UCSD-AML1 (cell line): ENCODE results near the gene TMC4.

Experiments
- DNase-seq: peaks from one replicate; lab custom pipeline; 2025; ENCODE audit not compliant: unreplicated experiment; lab: John Stamatoyannopoulos, UW

TMC4 gene

DNA sequence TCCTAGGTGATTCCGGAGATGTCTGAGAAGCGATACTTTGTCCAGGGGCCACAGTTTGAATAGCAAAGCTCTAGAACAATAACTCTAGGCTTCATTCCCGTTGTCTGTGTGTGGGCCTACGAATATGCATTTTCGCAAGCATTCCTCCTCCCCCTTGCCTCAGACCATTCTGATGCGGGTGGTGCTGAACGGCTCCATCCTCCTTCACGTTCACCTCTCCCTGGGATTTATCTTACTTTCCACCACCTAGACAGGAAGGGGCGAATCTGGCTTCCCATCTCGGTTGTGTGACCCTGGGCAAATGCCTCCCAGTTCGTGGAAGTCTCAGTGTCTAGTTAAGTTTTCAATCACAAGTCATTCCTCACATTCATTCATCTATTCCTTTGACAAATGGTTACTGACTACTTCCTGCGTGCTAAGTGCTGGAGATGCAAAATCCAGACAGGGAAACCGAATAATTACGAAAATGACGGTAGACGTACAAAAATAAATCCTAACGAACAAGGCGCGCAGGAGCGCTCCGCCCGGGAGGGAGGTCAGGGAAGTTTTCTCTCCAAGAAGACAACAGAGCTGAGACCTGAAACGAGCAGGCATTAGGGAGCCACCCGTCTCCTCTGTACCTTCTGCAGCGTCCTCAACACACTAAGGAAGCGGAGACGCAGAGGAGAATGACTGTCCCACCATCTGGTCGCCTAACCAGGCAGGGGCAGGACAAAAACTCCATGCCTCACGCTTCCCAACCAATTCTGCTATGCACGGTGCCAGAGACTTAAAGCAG lies 36.7 kb downstream of the TMC4 start:
- DNase-seq: no peak

DNA sequence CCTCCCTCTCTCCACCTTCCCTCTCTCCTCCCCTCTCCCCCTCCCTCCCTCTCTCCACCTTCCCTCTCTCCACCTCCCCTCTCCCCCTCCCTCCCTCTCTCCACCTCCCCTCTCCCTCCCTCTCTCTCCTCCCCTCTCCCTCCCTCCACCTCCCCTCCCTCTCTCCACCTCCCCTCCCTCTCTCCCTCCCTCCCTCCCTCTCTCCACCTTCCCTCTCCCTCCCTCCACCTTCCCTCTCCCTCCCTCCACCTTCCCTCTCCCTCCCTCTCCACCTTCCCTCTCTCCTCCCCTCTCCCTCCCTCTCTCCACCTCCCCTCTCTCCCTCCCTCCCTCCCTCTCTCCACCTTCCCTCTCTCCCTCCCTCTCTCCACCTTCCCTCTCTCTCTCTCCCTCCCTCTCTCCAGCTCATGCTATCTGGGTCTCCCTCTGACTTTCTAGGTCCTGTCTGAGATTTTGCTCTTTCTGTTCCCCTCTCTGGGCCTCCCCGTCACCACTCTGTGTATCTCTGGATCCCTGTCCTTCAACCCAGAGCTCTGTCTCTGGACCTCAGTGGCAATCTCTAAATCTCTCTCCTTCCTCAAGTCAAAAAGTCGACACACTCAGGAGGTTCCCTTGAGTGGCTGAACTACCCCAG lies 38.9 kb downstream of the TMC4 start:
- DNase-seq: no peak

DNA sequence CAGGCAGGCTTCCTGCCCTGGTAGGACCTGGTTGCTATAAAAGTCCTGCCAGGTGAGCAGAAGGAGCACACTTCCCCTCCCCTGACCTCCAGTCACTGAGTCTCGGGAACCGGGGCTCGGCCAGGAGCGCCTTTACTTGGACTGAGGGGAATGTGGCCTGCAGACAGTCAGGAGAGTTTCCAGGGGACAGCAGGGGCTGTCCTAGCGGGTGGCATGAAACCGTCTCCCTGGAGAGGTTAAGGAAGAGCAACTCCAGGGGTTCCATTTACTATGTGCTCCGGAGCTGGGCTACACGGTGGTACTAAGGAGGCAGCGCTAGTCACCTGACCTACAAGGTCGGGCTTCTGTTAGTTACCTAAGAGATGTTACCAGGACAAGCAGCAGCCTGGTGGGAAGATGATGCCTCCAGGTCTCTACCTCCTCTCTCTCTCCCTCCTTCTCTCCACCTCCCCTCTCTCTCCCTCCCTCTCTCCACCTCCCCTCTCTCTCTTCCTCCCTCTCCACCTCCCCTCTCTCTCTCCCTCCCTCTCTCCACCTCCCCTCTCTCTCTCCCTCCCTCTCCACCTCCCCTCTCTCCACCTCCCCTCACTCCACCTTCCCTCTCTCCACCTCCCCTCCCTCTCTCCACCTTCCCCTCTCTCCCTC lies 39.5 kb downstream of the TMC4 start:
- no peak for DNase-seq

DNA sequence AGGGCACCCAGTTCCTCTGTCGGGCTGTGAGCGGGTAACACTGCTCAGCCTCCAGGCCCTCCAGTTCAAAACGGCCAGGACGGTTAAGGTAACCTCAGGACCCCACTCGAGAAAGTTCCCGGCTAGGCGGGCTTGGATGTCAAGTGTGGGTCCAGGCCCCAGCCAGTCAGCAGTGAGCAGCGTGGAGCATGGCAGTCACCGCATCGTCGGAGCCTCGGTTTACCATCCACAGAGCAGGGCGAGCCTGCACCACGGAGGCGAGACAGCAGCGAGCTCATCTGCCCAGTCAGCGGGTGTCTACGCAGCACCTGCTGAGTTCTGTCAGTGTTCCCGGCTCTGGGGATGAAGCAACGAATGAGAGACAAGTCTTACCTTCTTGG lies 43.4 kb downstream of the TMC4 start:
- no peak for DNase-seq

GRCh38 chr19:54128796-54129616 lies 44.0 kb downstream of the TMC4 start:
- DNase-seq: no peak

DNA sequence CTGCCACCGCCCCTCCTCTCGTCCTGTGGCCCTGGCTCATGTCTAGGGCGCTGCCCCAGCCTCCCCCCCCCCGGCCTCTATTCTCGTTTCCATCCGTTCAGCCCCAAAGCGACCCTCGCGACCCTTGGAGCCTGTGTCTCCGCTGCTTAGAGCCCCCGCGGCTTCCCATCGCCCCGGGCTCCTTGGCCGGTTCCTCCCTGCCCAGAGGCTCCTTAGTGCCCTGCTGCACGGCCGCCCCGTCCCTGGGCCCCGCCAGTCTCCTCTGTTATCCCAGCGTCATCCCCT lies 44.6 kb downstream of the TMC4 start:
- no peak for DNase-seq

DNA sequence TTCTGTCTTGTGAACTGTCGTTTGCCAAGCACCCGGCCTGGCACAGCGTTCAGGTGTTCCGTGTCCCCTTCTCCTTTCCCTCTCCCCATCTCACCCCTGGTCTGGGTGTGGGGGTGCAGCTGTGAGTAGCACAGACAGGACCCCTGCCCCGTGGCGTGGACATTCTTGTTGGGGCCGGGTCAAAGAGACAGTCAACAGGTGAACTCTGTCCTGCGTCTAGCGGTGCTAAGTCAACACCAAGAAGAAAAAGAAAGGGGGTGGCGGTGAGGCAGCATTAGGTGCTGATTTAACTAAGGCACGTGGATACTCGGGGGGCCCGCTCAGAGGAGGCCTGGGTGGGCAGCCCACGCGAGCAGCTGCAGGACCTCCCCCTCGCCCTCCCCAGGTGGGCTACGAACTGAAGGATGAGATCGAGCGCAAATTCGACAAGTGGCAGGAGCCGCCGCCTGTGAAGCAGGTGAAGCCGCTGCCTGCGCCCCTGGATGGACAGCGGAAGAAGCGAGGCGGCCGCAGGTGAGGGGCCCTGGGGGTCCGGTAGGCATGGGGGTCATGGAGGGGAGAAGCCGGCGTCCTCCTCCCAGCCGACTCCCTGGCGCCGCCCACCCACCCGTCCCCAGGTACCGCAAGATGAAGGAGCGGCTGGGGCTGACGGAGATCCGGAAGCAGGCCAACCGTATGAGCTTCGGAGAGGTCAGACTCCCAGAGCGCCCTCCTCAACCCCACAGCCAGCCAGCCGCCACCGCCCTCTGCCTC lies 45.1 kb downstream of the TMC4 start:
- no peak for DNase-seq

DNA sequence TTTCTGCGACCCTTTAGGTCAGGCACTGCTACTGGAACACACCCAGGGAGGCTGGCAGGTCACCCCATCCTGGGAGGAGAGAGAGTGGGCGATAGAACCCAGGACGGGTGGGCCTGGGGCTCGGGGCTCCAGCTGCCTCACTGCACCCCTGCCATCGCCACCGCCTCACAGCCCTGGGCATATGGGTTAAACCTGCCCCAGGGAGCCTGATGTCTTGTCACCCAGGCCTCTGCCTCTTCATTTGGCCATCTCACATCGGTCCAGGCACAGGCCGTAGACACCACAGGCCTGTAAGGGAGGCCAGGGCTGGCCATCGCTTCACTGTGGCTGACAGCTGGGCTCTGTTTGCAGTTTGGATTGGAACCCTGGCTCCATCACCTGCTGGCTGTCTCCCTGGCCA lies 47.2 kb downstream of the TMC4 start:
- no peak for DNase-seq

DNA sequence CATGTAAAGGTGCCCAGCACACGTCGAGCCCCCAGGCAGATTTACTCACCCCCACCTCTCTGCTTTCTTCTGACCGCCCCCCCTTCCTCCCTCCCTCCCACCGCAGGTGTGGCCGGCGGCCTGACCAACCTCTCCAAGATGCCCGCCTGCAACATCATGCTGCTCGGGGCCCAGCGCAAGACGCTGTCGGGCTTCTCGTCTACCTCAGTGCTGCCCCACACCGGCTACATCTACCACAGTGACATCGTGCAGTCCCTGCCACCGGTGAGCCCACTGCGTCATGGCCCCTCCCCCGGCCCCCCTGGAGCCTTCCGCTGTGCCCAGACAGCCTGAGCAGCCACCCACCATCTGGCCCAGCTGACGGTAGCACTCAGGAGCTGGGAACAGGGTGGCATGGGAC lies 48.6 kb downstream of the TMC4 start:
- DNase-seq: no peak

DNA sequence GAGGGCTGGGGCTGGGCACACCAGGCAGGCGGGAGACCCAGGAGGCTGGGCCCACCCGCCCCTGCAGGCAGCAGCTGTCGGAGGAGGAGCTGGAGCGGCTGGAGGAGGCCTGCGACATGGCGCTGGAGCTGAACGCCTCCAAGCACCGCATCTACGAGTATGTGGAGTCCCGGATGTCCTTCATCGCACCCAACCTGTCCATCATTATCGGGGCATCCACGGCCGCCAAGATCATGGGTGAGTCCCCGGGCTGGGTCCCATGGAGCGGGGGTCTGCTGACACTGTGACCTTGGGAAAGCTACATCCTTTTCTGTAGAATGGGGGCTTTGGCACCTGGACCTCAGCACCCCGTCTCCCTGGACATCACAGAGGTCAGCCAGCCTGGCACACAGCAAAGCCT lies 49.3 kb downstream of the TMC4 start:
- no peak for DNase-seq

- DNase-seq: no peak
Observed at GRCh38 chr19:54121259-54121658, 51.7 kb downstream of the TMC4 start.

GRCh38 chr19:54115109-54116063 lies 57.6 kb downstream of the TMC4 start, which contains the start of the genes PRPF31 and TFPT:
Gene PRPF31 (plus strand): TSS chr19:54115754. CDS start chr19:54118279, 2,525 bp downstream.
Gene TFPT (minus strand): TSS chr19:54115657. CDS start chr19:54115269, 388 bp downstream.
- DNase-seq: peak; percentile 96

DNA sequence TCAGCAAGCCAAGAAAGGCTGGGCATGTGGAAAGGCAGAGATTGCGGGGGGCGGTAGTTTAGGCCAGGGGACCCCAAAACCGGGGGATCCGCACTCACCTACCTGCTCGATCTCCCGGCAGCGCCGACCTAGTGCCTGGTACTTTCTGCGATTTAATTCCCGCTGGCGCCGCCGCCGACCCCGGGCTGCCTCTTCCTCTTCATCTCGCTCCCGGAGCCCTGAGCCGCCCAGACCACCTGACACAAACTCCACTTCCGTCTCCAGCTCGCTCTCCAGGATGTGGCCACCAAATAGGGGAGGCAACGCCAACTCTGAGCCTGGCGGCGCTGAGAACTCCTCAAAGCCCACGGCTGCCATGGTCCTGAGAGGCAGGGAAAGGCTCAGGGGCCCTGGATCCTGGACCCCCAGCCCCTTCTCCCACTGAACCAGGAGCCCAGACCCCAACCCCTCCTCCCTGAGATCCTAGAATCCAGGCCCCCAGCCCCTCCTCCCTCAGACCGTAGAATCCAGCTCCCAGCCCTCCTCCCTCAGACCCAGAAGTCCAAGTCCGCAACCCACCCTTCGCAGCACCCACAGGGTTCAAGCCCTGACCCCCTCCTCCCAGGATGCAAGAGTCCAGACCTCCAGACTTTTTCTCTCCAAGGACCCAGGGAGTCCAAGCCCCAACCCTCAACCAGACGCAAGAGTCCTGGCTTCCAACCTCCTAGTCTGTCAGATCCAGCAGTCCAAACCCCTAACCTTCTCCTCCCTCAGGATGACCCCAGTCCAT lies 58.4 kb downstream of the TMC4 start:
- DNase-seq: peak; percentile 76
